Peyer's patch (tissue), 4 donors: Measurements from ENCODE around the gene OLFM3.

Source experiments
- CTCF ChIP-seq, 6 experiments: fragments of 450-650 bp in 4 of 6; fragments of 200-600 bp in 2 of 6; sonication (generic) in 1 of 6; IDR thresholded peaks; one replicate each; pipeline ENCODE4 v1.5.1; 2017 to 2019; ENCODE audit warnings: antibody characterized with exemption in 6 of 6, mild to moderate bottlenecking in 3 of 6, moderate library complexity in 1 of 6
- POLR2A ChIP-seq, 2 donors: fragments of 450-650 bp; IDR thresholded peaks; one replicate each; pipeline ENCODE4 v1.5.1; 2017; ENCODE audit warnings: antibody characterized with exemption in 2 of 2, mild to moderate bottlenecking in 2 of 2, moderate library complexity in 2 of 2

GRCh38 chr1:101967871-101968270 is 28.9 kb downstream of the OLFM3 start:
- no peak for TF ChIP-seq POLR2A (IDR thresholded peaks at IDR 0.05)
- TF ChIP-seq CTCF (IDR thresholded peaks at IDR 0.05): no peak
